Activated CD4-positive, alpha-beta T cell treated with anti-CD3 and anti-CD28 coated beads, Interleukin-2, amount 10 ng/mL, durations not matched to agents 7 days and 5 days (primary cell): ENCODE data around the gene TRUB1. TPM values are rescaled to one million over a fixed set of nuclear protein-coding genes. Genes with fewer than 3 reads are reported as not detected.

Source experiments
- CTCF ChIA-PET: fragments of 350-600 bp; sonication (Branson Sonifier 250); formaldehyde crosslinking; loops from one replicate; lab custom pipeline; 2021; ENCODE audit warnings: antibody characterized with exemption; lab: Charles Lee
- POLR2A ChIA-PET: fragments of 350-600 bp; sonication (Branson Sonifier 250); formaldehyde crosslinking; loops from one replicate; lab custom pipeline; 2021; ENCODE audit warnings: antibody characterized with exemption; lab: Charles Lee
- DNase-seq: peaks from one replicate; pipeline ENCODE4 v3.0.0-alpha.2; 2020
- H3K27ac Mint-ChIP-seq: one replicate; pipeline ENCODE4 v1.8.0; 2021; ENCODE audit warnings: mild to moderate bottlenecking, moderate library complexity, mixed read lengths
- H3K27me3 Mint-ChIP-seq: one replicate; pipeline ENCODE4 v1.8.0; 2021; ENCODE audit warnings: mixed read lengths
- H3K36me3 Mint-ChIP-seq: one replicate; pipeline ENCODE4 v1.8.0; 2021; ENCODE audit warnings: low read depth, mixed read lengths
- H3K4me1 Mint-ChIP-seq: one replicate; pipeline ENCODE4 v1.8.0; 2021; ENCODE audit warnings: mixed read lengths
- H3K4me3 Mint-ChIP-seq: one replicate; pipeline ENCODE4 v1.8.0; 2021; ENCODE audit warnings: mild to moderate bottlenecking, moderate library complexity, mixed read lengths
- H3K9me3 Mint-ChIP-seq: one replicate; pipeline ENCODE4 v1.8.0; 2021; ENCODE audit warnings: mixed read lengths
- total RNA-seq, 2 experiments: library from RNA; stranded (reverse); gene quantifications; one replicate each; pipeline ENCODE4 v1.2.3, GENCODE V29; 2021

Gene TRUB1
- total RNA-seq, 2 experiments from 2014 or later: 12.3 to 12.4 TPM

DNA sequence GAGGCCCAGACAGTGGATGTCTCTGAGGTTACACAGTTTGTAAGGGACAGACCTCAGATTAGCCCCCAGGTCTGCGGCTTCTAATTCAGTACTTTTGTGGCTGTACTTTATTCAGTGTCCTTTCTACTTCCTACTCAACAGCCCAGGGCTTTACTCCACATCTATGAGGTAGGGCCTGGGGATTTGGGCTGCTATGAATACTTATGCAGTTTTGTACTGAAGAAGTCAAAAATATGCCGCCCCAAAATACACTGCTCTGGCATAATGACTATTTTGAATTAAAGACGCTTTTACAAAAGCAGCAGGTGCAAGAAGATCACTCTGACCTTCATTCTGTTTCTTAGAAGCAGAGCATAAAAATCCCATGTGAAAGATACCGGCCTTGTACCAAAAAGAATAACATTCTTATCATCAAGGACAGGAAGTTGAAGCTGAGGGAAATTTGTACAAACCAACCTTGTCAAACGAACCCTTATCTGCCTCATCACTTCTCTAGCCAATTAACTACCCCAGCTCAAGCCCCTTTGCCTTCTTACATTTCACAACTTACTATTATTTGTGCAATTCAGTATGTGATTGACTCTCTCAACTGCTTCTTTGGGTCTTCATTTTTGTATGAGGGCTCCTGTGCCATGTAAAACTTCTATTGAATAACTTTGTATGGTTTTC is 26.1 kb upstream of the TRUB1 start:
- no peak overlapping the region for H3K4me3 Mint-ChIP-seq
- H3K36me3 Mint-ChIP-seq: no peaks in the 10 kb centered on the region
- no peak overlapping the region for H3K27ac Mint-ChIP-seq
- no peaks in the 10 kb centered on the region for H3K9me3 Mint-ChIP-seq
- ChIA-PET CTCF (interaction anchor here (0.6 to 0.7 kb wide), 2 partner anchors 27 to 223 kb away, joined by 3 read pairs; no protein-coding TSS in a partner anchor), POLR2A (no interaction called here)
- no peaks in the 10 kb centered on the region for H3K27me3 Mint-ChIP-seq
- no peak for DNase-seq
- H3K4me1 Mint-ChIP-seq: peaks cover 18% of the 10 kb centered on the region

- H3K36me3 Mint-ChIP-seq: no peaks in the 10 kb centered on the region
- CTCF ChIA-PET: no interaction called here
- no peak overlapping the region for H3K4me3 Mint-ChIP-seq
- H3K4me1 Mint-ChIP-seq: peaks cover 18% of the 10 kb centered on the region
- H3K27ac Mint-ChIP-seq: no peak overlapping the region
- no peaks in the 10 kb centered on the region for H3K9me3 Mint-ChIP-seq
- no peak for DNase-seq
- no peaks in the 10 kb centered on the region for H3K27me3 Mint-ChIP-seq
- POLR2A ChIA-PET: no interaction called here
These were observed 25.5 kb upstream of the TRUB1 start for GRCh38 chr10:114912470-114912859.

DNA sequence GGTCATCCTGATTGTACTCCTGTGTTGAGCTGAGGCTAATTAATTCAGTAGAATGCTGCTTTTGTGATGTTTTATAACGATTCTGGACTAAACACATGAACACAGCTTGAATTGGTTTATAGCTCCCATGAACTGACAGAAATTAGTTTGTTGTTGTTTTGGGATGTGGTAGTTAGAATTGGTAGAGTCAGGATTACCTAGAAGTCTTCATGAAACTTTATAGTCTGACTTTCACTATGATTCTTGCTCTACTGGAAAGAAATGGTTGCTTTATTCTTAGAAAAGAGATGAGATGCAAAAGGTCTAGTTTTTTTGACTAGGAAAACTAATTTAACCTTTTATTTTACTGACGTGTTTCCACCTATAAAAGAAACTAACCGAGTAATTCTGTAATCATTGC is 23.4 kb upstream of the TRUB1 start:
- Mint-ChIP-seq H3K27ac (no peak overlapping the region), H3K4me1 (peaks cover 18% of the 10 kb centered on the region), H3K4me3 (no peak overlapping the region), H3K27me3 (peaks cover 4% of the 10 kb centered on the region), H3K9me3 (no peaks in the 10 kb centered on the region), H3K36me3 (no peaks in the 10 kb centered on the region)
- CTCF ChIA-PET: interaction anchor here (0.9 to 2.9 kb wide), 5 partner anchors 9 to 35 kb away, joined by 3 to 9 read pairs (median 3); partner anchors contain the start of gene TRUB1
- POLR2A ChIA-PET: no interaction called here
- no peak for DNase-seq

- Mint-ChIP-seq H3K27ac (no peak overlapping the region), H3K36me3 (no peaks in the 10 kb centered on the region), H3K27me3 (peaks cover 4% of the 10 kb centered on the region), H3K4me1 (peaks cover 18% of the 10 kb centered on the region), H3K4me3 (no peak overlapping the region), H3K9me3 (no peaks in the 10 kb centered on the region)
- POLR2A ChIA-PET: no interaction called here
- DNase-seq: no peak
- CTCF ChIA-PET: interaction anchor here (0.9 to 2.9 kb wide), 6 partner anchors 14 to 94 kb away, joined by 3 to 9 read pairs (median 3); partner anchors contain the start of gene TRUB1
These were observed 22.7 kb upstream of the TRUB1 start for GRCh38 chr10:114915294-114915693.

GRCh38 chr10:114916653-114917052 is 21.3 kb upstream of the TRUB1 start:
- peaks cover 4% of the 10 kb centered on the region for H3K27me3 Mint-ChIP-seq
- no peak overlapping the region for H3K4me3 Mint-ChIP-seq
- DNase-seq: no peak
- ChIA-PET POLR2A (no interaction called here), CTCF (interaction anchor here (1.0 to 2.9 kb wide), 3 partner anchors 11 to 22 kb away, joined by 3 to 9 read pairs (median 3); partner anchors contain the start of gene TRUB1)
- no peak overlapping the region for H3K27ac Mint-ChIP-seq
- peaks cover 15% of the 10 kb centered on the region for H3K4me1 Mint-ChIP-seq
- H3K9me3 Mint-ChIP-seq: no peaks in the 10 kb centered on the region
- H3K36me3 Mint-ChIP-seq: no peaks in the 10 kb centered on the region

GRCh38 chr10:114917459-114917858 is 20.5 kb upstream of the TRUB1 start:
- POLR2A ChIA-PET: no interaction called here
- CTCF ChIA-PET: interaction anchor here (1.0 to 2.9 kb wide), 2 partner anchors 12 to 21 kb away, joined by 3 to 9 read pairs; partner anchors contain the start of gene TRUB1
- no peak overlapping the region for H3K27ac Mint-ChIP-seq

GRCh38 chr10:114917927-114918672 is 19.9 kb upstream of the TRUB1 start:
- Mint-ChIP-seq H3K36me3 (no peaks in the 10 kb centered on the region), H3K27me3 (peaks cover 6% of the 10 kb centered on the region), H3K27ac (no peak overlapping the region), H3K4me1 (peaks cover 8% of the 10 kb centered on the region), H3K4me3 (no peak overlapping the region), H3K9me3 (no peaks in the 10 kb centered on the region)
- DNase-seq: no peak
- CTCF ChIA-PET: no interaction called here
- POLR2A ChIA-PET: no interaction called here

More at GRCh38 chr10:114917459-114917858, 20.5 kb upstream of the TRUB1 start:
- Mint-ChIP-seq H3K4me3 (no peak overlapping the region), H3K27me3 (peaks cover 6% of the 10 kb centered on the region), H3K36me3 (no peaks in the 10 kb centered on the region), H3K9me3 (no peaks in the 10 kb centered on the region), H3K4me1 (peaks cover 9% of the 10 kb centered on the region)
- no peak for DNase-seq

DNA sequence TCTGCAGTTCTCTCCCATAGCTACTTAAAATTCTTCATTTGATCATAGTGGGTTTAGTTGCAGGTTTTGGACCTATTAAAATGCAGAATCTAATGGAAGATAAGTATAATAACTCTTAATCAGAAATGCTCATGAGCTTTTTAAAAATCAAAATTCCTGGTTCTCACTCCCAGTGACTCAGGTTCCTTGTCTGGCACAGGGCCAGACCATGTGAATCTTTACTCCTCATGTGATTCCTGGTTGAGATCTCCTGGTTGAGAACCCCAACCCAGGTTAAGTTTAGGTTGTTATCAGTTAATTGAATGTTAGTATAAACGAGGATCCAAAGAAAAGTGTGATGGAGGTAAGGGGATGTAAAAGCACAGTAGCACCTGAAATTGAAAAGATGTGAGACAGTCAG is 17.5 kb upstream of the TRUB1 start:
- H3K27me3 Mint-ChIP-seq: peaks cover 9% of the 10 kb centered on the region
- no peak overlapping the region for H3K4me3 Mint-ChIP-seq
- ChIA-PET POLR2A (no interaction called here), CTCF (interaction anchor here (1.7 kb wide), 2 partner anchors 9 to 16 kb away, joined by 3 to 6 read pairs; no protein-coding TSS in a partner anchor)
- peaks cover 3% of the 10 kb centered on the region for H3K4me1 Mint-ChIP-seq
- H3K9me3 Mint-ChIP-seq: no peaks in the 10 kb centered on the region
- no peaks in the 10 kb centered on the region for H3K36me3 Mint-ChIP-seq
- no peak overlapping the region for H3K27ac Mint-ChIP-seq
- DNase-seq: no peak

- H3K4me1 Mint-ChIP-seq: peaks cover 6% of the 10 kb centered on the region
- DNase-seq: no peak
- peaks cover 9% of the 10 kb centered on the region for H3K27me3 Mint-ChIP-seq
- H3K9me3 Mint-ChIP-seq: no peaks in the 10 kb centered on the region
- ChIA-PET POLR2A (no interaction called here), CTCF (interaction anchor here (0.6 kb wide), 1 partner anchor 174 kb away, joined by 3 read pairs; no protein-coding TSS in a partner anchor)
- no peaks in the 10 kb centered on the region for H3K36me3 Mint-ChIP-seq
- H3K27ac Mint-ChIP-seq: no peak overlapping the region
- no peak overlapping the region for H3K4me3 Mint-ChIP-seq
These were observed 16.0 kb upstream of the TRUB1 start for GRCh38 chr10:114922003-114922402.

GRCh38 chr10:114923551-114923950 is 14.4 kb upstream of the TRUB1 start:
- H3K27me3 Mint-ChIP-seq: peaks cover 13% of the 10 kb centered on the region
- H3K9me3 Mint-ChIP-seq: no peaks in the 10 kb centered on the region
- POLR2A ChIA-PET: interaction anchor here (0.9 kb wide), 1 partner anchor 14 kb away, joined by 4 read pairs; no protein-coding TSS in a partner anchor
- CTCF ChIA-PET: interaction anchor here (0.7 to 1.3 kb wide), 3 partner anchors 9 to 33 kb away, joined by 3 to 4 read pairs (median 3); no protein-coding TSS in a partner anchor
- DNase-seq: no peak
- H3K4me3 Mint-ChIP-seq: no peak overlapping the region
- H3K27ac Mint-ChIP-seq: no peak overlapping the region
- H3K36me3 Mint-ChIP-seq: no peaks in the 10 kb centered on the region
- peaks cover 6% of the 10 kb centered on the region for H3K4me1 Mint-ChIP-seq

DNA sequence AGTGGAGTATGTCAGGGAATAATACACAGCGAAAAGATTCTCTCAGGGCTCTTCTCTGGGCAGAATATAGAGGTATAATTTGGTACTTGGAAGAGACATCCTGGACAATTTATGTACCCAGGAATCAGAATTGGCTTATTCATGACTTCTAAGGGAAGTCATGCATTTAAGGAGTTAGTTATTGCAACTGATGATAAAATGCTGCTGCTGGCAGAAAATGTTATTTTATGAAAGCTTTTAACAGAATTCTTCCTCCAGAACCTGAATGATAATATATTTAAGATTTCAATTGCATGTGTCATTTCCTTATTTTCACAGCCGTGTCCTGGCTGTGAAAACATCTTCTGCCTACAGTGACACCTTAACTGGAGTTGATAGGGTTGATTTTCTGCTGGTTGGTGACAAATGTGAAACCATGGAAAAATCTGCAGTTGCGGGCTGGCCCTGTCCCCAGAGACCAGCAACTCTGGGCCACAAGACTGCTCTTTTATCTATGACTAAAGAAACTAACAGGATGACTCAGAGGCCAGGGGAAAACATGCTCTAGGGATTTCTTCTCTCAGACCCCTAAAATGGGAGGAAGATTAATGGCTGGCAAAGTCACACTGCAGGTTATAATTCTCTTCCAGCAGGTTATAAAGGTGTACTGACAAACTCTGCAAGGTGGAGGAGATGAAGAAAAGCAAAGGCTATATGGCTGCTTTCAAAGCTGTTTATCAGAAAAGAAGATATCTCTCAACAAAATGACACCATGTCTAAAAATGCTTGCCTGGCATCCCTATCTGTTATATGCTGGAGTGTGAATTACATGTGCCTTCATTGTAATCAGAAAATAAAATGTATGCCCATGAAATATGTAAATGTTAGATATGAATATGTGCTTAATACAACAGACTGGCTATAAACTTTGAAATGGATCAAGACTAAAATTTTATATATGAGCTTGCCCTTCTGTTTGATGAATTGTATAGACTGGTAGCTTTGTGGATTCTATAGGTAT is 12.1 kb upstream of the TRUB1 start:
- ChIA-PET POLR2A (no interaction called here), CTCF (no interaction called here)
- Mint-ChIP-seq H3K27ac (no peak overlapping the region), H3K9me3 (peaks cover under 1% of the 10 kb centered on the region), H3K4me1 (peaks cover 6% of the 10 kb centered on the region), H3K4me3 (no peak overlapping the region), H3K27me3 (peaks cover 8% of the 10 kb centered on the region), H3K36me3 (no peaks in the 10 kb centered on the region)
- no peak for DNase-seq

DNA sequence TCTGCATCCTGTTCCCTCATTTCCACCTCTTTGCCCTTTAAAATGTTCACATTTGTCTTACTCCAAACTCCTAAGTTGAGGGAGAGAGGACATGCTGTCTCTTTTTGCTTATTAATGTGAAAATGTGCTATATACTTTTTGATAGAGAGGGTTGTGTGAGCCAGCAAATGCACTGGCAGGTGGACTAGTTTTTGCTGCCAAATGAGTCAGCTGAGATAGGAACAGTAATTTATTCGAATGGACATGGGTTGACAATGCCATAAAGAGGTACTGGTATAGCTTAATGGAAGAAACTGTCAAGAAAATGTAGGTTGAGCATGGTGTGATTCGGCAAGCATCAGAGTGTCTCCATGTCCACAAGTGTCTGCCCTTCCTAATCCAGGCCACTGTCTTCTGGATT is 9.2 kb upstream of the TRUB1 start:
- ChIA-PET CTCF (no interaction called here), POLR2A (no interaction called here)
- H3K36me3 Mint-ChIP-seq: no peaks in the 10 kb centered on the region
- H3K27me3 Mint-ChIP-seq: peaks cover 5% of the 10 kb centered on the region
- DNase-seq: no peak
- H3K27ac Mint-ChIP-seq: no peak overlapping the region
- H3K4me3 Mint-ChIP-seq: no peak overlapping the region
- peaks cover 7% of the 10 kb centered on the region for H3K9me3 Mint-ChIP-seq
- peaks cover 6% of the 10 kb centered on the region for H3K4me1 Mint-ChIP-seq
